Dedifferentiated amniotic fluid mesenchymal stem cell (primary cell): Measurements from ENCODE around the gene ALS2CL.

ENCODE experiments used
- DNase-seq: peaks from one replicate; pipeline ENCODE4 v3.0.0-alpha.2; 2016; ENCODE audit errors: extremely low spot score

The ALS2CL gene

GRCh38 chr3:46664188-46664970 is 29.1 kb downstream of the ALS2CL start:
- DNase-seq: no peak

- no peak for DNase-seq
These were observed 29.8 kb downstream of the ALS2CL start for GRCh38 chr3:46663591-46664135.

- no peak for DNase-seq
These were observed 30.5 kb downstream of the ALS2CL start for GRCh38 chr3:46662771-46663551.

- no peak for DNase-seq
These were observed 31.4 kb downstream of the ALS2CL start for GRCh38 chr3:46661776-46662766.

- DNase-seq: no peak
These were observed 32.6 kb downstream of the ALS2CL start for GRCh38 chr3:46660543-46661523.

DNA sequence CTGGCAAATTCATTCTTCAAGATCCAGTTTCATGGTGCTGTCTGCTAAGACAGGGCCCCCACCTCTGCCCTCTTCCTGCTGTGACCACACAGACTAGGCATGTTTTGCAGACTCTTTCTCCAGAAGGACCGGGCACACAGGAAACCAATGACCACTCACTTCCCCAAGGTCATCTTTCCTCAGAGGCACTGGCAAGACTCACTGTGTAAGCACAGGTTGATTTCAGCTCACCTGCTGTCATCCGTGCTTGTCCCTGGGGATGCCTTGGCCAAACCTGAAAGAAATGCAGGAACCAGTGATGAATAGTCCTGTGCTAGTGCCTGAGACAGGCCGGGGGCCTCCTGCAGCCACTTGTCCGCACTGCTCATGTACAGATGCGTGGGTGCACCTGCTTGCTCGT is 33.5 kb downstream of the ALS2CL start:
- no peak for DNase-seq

DNA sequence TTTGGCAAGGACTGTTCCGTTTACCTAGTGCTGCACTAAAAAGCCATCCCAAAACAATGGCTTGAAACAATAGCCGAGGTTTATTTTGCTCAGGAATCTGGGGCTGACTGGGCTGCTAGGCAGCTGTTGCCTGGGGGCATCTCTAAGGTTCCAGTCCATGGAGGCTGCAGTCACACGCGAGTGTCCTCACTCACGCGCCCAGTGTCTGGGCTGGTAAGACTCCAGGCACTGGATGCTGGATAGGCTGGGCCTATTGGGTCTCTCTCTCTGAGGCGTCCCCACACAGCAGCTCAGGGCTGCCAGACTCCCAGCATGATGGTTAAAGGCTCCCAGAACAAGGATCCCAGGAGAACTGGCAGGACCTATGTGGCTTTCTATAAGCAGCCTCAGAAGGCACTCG is 34.2 kb downstream of the ALS2CL start:
- peak; percentile 34 for DNase-seq

DNA sequence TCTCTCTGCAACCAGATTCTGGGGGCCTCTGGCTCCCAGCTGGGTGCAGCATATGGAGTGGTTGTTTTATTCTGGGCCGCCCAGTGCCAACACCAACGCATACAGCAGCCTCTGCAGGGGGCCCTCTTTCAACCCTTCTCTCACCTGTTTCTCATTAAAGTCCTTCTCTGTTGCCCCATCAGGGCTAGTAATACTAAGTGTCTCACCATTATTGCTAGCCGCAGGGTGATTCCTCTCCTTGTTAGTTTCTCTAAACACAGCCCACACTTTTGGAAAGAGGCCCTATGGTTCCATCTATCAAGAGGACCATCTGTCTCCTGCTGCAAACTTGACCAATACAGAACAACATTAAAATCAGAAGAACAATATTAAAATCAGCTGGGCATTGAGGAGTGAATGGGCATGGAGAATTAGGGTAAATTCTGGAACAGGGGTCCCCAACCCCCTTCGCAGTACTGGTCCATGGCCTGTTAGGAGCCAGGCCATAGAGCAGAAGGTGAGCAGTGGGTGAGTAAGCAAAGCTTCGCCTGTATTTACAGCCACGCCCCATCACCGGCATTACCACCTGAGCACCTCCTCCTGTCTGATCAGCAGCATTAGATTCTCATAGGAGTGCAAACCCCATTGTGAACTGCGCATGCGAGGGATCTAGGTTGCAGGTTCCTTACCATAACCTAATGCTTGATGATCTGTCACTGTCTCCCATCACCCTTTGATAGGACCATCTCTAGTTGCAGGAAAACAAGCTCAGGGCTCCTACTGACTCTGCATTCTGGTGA is 36.5 kb downstream of the ALS2CL start:
- DNase-seq: no peak

DNA sequence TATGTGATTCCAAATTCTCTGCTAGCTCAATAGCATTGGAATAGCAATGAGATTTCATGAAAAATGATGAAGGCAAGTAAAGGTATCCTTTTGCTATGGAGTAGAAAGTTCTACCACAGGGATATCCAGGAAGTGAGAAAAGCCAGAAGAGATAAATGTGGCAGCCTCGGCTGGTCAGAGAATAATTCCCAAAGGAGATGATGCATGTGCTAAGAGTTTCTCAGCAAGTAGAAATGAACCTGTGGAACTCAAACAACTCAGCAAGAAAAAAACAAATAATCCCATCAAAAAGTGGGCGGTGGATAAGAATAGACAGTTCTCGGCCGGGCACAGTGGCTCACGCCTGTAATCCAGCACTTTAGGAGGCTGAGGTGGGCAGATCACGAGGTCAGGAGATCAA is 38.2 kb downstream of the ALS2CL start:
- no peak for DNase-seq

- DNase-seq: no peak
These were observed 42.4 kb downstream of the ALS2CL start for GRCh38 chr3:46651084-46651483.

- no peak for DNase-seq
These were observed 44.0 kb downstream of the ALS2CL start for GRCh38 chr3:46649436-46649835.

- no peak for DNase-seq
These were observed 45.4 kb downstream of the ALS2CL start for GRCh38 chr3:46648096-46648495.

- DNase-seq: no peak
These were observed 46.8 kb downstream of the ALS2CL start for GRCh38 chr3:46646700-46647099.

GRCh38 chr3:46643701-46644100 is 49.8 kb downstream of the ALS2CL start:
- DNase-seq: no peak

DNA sequence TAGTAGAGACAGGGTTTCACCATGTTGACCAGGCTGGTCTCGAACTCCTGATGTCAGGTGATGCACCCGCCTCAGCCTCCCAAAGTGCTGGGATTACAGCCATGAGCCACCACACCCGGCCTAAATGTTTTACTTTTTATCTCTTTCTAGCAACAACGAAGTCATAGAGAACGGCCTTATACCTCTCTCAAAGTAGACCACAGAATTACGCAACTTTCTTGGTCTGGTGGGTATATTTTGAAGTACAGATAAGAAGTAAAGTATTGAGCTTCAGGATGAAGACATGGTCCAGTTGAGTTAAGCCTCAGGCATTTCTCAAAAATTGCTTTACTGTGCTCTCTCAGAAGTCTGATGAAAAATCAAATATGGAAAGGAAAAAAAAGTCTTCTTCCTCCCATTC is 50.5 kb downstream of the ALS2CL start:
- no peak for DNase-seq

DNA sequence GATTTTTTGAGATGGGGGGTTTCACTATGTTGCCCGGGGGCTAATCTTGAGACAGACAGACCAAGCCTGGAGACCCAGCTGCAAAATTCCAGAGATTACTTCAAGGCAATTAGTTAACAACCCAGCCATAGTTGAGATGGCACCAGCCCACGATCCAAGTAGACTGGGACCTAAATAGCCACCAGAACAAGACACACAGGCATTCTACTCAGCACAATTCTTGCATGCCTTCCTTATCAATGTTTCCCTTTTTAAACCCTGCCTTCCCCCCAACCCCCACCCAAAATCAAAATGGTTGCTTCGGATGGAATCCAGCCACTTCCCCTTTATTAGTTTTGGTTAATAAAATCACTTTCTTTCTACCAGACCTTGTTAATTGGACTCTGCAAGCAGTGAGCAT is 52.6 kb downstream of the ALS2CL start:
- DNase-seq: no peak

GRCh38 chr3:46639221-46639620 is 54.3 kb downstream of the ALS2CL start:
- no peak for DNase-seq

GRCh38 chr3:46634856-46635255 is 58.6 kb downstream of the ALS2CL start:
- DNase-seq: no peak

DNA sequence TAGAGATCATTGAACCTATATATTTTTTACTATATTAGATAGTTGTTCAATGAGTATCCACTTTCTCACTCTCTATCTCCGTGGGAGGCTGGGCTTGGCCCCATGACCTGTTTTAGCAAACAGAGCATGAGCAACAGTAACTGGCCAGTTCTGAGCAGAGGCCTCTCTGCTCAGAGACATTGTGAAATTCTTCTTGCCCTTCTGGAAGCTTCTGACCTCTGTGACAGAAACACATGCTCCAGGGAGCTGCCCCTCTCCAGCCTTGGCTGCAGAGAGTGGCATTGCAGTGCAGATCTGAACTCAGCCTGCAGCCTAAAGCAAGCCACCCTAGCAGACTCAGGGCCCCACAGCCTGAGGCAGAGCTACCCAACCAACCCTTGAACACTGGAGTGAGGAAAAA is 60.7 kb downstream of the ALS2CL start:
- no peak for DNase-seq
